GM12874 (cell line): ENCODE data around the gene GLI2.

Experiments
- CTCF ChIP-seq: IDR thresholded peaks from 2 replicates; pipeline ENCODE4 v1.5.1; 2011; ENCODE audit warnings: low read depth, mild to moderate bottlenecking, control low read depth, low read length, moderate library complexity; ENCODE audit not compliant: insufficient read depth

GLI2 gene

GRCh38 chr2:120711694-120712093 is 24.0 kb upstream of the GLI2 start:
- no peak for TF ChIP-seq CTCF

- no peak for TF ChIP-seq CTCF
These were observed 23.4 kb upstream of the GLI2 start for GRCh38 chr2:120712180-120712681.

GRCh38 chr2:120715353-120715752 is 20.3 kb upstream of the GLI2 start:
- no peak for TF ChIP-seq CTCF

GRCh38 chr2:120715941-120716340 is 19.7 kb upstream of the GLI2 start:
- no peak for TF ChIP-seq CTCF

GRCh38 chr2:120716641-120717585 is 18.8 kb upstream of the GLI2 start:
- no peak for TF ChIP-seq CTCF

- TF ChIP-seq CTCF, result no peak
These were observed 16.2 kb upstream of the GLI2 start for GRCh38 chr2:120719491-120719890.

- TF ChIP-seq CTCF, result no peak
These were observed 15.4 kb upstream of the GLI2 start for GRCh38 chr2:120720231-120720630.
